HL-60 (cell line): ENCODE measurements around the gene RBPJL.

Source experiments
- DNase-seq, 2 experiments: peaks; one replicate each; pipeline ENCODE4 v3.0.0-alpha.2; 2010 to 2020; ENCODE audit warnings: low read depth in 1 of 2, low spot score in 1 of 2
- H3K27ac ChIP-seq: fragments of 250-450 bp; sonication (Bioruptor Pico); replicated peaks from 2 replicates; pipeline ENCODE4 v1.5.1; 2020; ENCODE audit warnings: mild to moderate bottlenecking, moderate library complexity
- H3K27me3 ChIP-seq: fragments of 250-450 bp; sonication (Bioruptor Pico); 2 replicates; pipeline ENCODE4 v1.5.1; 2021; ENCODE audit warnings: mild to moderate bottlenecking, moderate library complexity; ENCODE audit not compliant: insufficient read depth, poor library complexity, severe bottlenecking
- H3K4me3 ChIP-seq: replicated peaks from 2 replicates; pipeline ENCODE4 v1.5.1; 2011; ENCODE audit warnings: mild to moderate bottlenecking, control low read depth, low read length; ENCODE audit not compliant: insufficient read depth
- CTCF ChIP-seq: IDR thresholded peaks from one replicate; pipeline ENCODE4 v1.5.1; 2011; ENCODE audit warnings: low read length, control low read depth, inconsistent platforms; ENCODE audit not compliant: insufficient read depth
- GABPA ChIP-seq: IDR thresholded peaks from 2 replicates; pipeline ENCODE4 v1.6.1; 2012; ENCODE audit warnings: low read depth
- POLR2AphosphoS5 ChIP-seq: IDR thresholded peaks from 2 replicates; pipeline ENCODE4 v1.6.1; 2012; ENCODE audit warnings: low read depth
- REST ChIP-seq: IDR thresholded peaks from 2 replicates; pipeline ENCODE4 v1.6.1; 2012; ENCODE audit warnings: low read depth; ENCODE audit not compliant: insufficient replicate concordance
- SPI1 ChIP-seq: IDR thresholded peaks from 2 replicates; pipeline ENCODE4 v1.6.1; 2012; ENCODE audit warnings: low read depth, mild to moderate bottlenecking, borderline replicate concordance

The RBPJL gene

DNA sequence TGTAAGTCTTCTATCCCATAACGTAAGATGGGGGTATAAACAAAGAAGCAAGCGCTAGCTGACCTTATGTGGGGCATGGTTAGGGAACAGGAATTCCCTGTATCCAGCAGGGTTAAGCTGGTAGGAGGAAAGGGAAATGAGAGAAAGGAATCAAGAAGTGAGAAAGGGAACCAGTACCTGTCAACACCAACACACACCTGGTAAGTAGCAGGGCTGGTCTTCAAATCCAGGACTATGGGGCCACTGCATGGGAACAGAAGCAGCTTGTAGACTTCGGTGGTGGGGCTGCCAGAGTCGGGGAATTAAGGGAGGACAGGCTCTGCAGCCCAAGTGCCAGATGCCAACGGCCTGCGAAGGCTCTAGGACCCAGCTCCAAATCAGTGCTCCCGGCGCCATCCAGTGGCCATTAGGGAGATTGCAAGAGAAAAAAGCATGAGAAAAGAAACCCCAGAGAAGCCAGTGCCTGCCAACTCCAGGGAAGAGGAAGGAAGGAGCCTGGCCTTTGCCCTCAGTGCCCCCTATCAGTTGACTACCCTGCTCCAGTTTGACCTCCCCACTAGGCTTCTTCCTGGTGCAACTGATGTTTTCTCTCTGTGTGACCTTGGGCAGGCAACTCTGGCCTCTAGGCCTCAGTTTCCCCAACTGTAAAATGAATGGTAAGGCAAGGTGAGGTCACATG, 15.8 kb upstream of the RBPJL start:
- peak; percentile 50 to 82 for DNase-seq

DNA sequence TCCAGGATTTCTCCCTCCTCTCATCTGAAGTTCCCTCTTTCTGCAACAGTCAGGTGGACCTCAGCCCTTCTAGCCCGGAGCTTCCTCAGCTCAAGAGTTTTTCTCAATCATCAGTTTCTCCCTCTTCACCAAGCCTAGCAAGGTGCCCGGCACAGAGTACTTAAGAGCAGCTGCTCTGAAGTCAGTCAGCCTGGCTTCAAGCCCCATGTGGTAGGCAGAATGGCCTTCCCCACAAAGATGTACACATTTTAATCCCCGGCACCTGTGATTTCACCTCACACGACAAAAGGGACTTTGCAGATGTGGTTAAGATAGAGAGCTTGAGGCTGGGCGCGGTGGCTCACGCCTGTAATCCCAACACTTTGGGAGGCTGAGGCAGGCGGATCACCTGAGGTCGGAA, 15.1 kb upstream of the RBPJL start:
- Histone ChIP-seq H3K27me3 (peaks cover 6% of the 10 kb centered on the region), H3K27ac (no peak overlapping the region), H3K4me3 (no peak overlapping the region)
- no peak for TF ChIP-seq SPI1
- no peak for TF ChIP-seq GABPA
- TF ChIP-seq REST, result no peak
- no peak for TF ChIP-seq POLR2AphosphoS5
- no peak for TF ChIP-seq CTCF
- no peak for DNase-seq

More for the DNA sequence above, 15.8 kb upstream of the RBPJL start:
- TF ChIP-seq CTCF (peak; percentile 61), SPI1 (no peak), GABPA (no peak)
- H3K4me3 ChIP-seq, result no peak overlapping the region
- no peak overlapping the region for H3K27ac ChIP-seq
- peaks cover 6% of the 10 kb centered on the region for H3K27me3 ChIP-seq

DNA sequence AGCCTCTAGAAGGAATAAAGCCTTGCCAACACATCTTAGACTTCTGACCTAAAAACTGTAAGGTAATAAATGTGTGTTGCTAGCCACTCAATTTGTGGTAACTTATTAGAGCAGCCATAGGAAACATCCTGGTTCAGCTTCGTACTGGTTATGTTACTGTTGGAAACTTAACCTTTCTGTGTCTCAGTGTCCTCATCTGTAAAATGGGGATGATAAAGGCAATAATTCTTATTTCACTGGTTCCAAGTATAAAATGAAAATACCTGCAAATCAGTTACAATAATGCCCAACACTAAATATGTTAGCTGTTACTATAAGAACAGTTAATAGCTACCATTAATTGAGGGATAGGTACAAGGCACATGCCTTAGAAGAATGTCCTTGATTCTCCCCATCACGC, 14.3 kb upstream of the RBPJL start:
- DNase-seq, result no peak
- no peak for TF ChIP-seq POLR2AphosphoS5
- TF ChIP-seq REST, result no peak
- TF ChIP-seq CTCF, result no peak
- no peak for TF ChIP-seq SPI1
- TF ChIP-seq GABPA, result no peak
- no peak overlapping the region for H3K27ac ChIP-seq

More for the DNA sequence above, 14.3 kb upstream of the RBPJL start:
- Histone ChIP-seq H3K4me3 (no peak overlapping the region), H3K27me3 (peaks cover 6% of the 10 kb centered on the region)
